Glutamatergic neuron (in vitro differentiated cells): ENCODE results near the gene ZNF462. TPM values are rescaled to one million over a fixed set of nuclear protein-coding genes. Genes with fewer than 3 reads are reported as not detected.
A peak's percentile ranks its signal among the peaks of the same experiment; 100 is the strongest.

Source experiments
- DNase-seq: peaks from one replicate; pipeline ENCODE4 v3.0.0; 2022
- H3K27ac Mint-ChIP-seq: one replicate; pipeline ENCODE4 v1.8.0; 2020; ENCODE audit warnings: mild to moderate bottlenecking, mixed read lengths, inconsistent platforms; ENCODE audit not compliant: unreplicated experiment
- H3K27me3 Mint-ChIP-seq: one replicate; pipeline ENCODE4 v1.8.0; 2020; ENCODE audit warnings: mild to moderate bottlenecking, moderate library complexity, mixed read lengths, inconsistent platforms; ENCODE audit not compliant: unreplicated experiment
- H3K36me3 Mint-ChIP-seq: one replicate; pipeline ENCODE4 v1.8.0; 2020; ENCODE audit warnings: mild to moderate bottlenecking, mixed read lengths, inconsistent platforms; ENCODE audit not compliant: unreplicated experiment
- H3K4me1 Mint-ChIP-seq: one replicate; pipeline ENCODE4 v1.8.0; 2020; ENCODE audit warnings: mild to moderate bottlenecking, low read depth, mixed read lengths, inconsistent platforms; ENCODE audit not compliant: unreplicated experiment
- H3K4me3 Mint-ChIP-seq: one replicate; pipeline ENCODE4 v1.8.0; 2020; ENCODE audit warnings: mild to moderate bottlenecking, mixed read lengths, inconsistent platforms; ENCODE audit not compliant: unreplicated experiment
- H3K9me3 Mint-ChIP-seq: one replicate; pipeline ENCODE4 v1.8.0; 2020; ENCODE audit warnings: mild to moderate bottlenecking, moderate library complexity, mixed read lengths, inconsistent platforms; ENCODE audit not compliant: unreplicated experiment
- CTCF ChIP-seq: fragments of 200-600 bp; sonication (generic); IDR thresholded peaks from one replicate; pipeline ENCODE4 v1.5.0; 2021; ENCODE audit not compliant: partially characterized antibody, unreplicated experiment
- total RNA-seq: library from RNA; stranded (reverse); fragmentation: NEBNext Ultra II Directional; extraction: Animal tissue kit (Norgen Biotek cat#: 25700); gene quantifications from one replicate; pipeline ENCODE4 v1.2.1, GENCODE V29; 2021; ENCODE audit not compliant: unreplicated experiment

Gene ZNF462
- total RNA-seq, 1 donor from 2014 or later, result 259 TPM

DNA sequence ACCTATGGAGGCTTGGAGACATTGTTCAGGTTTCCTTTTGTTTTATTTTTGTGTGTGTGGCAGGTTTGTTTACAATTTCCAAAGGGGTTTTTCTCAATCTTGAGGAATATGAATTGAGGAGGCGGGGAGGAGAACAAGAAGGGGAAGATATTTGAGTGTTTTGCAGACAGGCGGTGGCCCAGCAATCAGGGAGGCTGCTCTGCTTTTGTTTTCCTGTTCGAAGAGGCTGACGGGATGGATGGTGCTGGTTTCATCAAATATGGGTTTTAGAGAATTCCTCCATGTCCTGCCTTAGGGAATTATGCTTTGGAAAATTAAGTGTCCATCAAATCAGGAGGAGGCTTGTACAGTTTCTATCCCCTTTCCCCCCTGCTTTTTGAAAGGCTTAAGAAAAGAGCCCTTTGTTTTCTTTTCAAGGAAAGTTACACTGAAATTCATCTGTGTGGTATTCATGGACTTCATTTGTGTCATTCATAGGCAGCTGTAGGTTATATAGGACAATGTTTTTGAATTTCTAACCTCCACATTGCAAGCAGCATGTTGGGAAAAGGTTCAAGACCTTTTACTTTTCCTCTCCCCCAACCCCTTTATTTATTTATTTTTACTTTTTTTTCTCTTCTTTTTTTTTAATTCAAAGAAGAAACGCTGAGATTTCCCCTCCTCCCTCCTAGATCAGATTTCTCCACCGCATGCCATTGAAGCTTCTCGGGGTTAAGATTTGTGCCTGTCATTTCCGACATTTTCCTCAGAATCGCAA lies 107.4 kb downstream of the ZNF462 start:
- Mint-ChIP-seq H3K27ac (peak overlapping the region; percentile 80), H3K36me3 (no peaks in the 10 kb centered on the region), H3K4me3 (no peak overlapping the region), H3K27me3 (no peaks in the 10 kb centered on the region), H3K4me1 (peaks cover 23% of the 10 kb centered on the region), H3K9me3 (peaks cover 4% of the 10 kb centered on the region)
- no peak for TF ChIP-seq CTCF
- DNase-seq, result no peak

GRCh38 chr9:106970976-106971457 lies 108.1 kb downstream of the ZNF462 start:
- Mint-ChIP-seq H3K27ac (no peak overlapping the region), H3K27me3 (no peaks in the 10 kb centered on the region), H3K4me1 (peaks cover 23% of the 10 kb centered on the region), H3K36me3 (no peaks in the 10 kb centered on the region), H3K9me3 (peaks cover 4% of the 10 kb centered on the region), H3K4me3 (no peak overlapping the region)
- DNase-seq, result no peak
- TF ChIP-seq CTCF, result no peak

DNA sequence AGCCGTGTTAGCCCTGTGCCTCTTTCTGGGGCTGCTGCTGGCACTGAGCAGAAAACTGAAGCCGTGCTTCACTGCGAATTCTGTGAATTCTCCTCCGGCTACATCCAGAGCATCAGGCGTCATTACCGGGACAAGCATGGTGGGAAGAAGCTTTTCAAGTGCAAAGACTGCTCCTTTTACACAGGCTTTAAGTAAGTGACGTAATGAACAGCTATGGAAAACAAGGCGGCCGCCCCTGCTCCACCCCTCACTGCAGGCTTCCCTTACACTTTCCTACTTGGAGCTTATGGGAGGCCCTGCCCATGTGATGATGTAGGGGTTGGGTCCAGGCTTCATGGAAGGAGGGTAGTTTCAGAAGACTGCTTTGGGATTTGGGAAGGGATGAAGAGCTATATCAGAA lies 109.1 kb downstream of the ZNF462 start:
- Mint-ChIP-seq H3K27ac (no peak overlapping the region), H3K36me3 (no peaks in the 10 kb centered on the region), H3K9me3 (peaks cover 4% of the 10 kb centered on the region), H3K4me3 (no peak overlapping the region), H3K4me1 (peaks cover 16% of the 10 kb centered on the region), H3K27me3 (no peaks in the 10 kb centered on the region)
- TF ChIP-seq CTCF, result no peak
- no peak for DNase-seq

DNA sequence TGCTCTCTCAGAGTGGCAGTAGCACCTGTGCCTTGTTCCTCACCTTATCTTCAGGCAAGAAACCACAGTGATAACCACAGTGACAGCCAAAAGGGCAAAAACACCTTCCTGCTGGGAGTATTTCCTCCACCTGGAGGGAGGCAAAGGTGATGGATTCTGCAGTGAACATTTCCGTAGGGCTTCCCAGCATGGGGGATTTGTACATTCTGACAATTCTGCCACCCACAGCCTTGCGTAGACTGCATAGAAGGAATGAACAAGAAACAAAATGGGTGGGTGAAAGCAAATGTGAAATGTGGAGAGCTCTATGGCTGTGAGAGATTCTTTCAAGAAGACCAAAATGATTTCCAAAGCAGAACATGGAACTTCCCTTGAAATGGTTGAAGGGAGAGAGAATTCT lies 111.4 kb downstream of the ZNF462 start:
- Mint-ChIP-seq H3K4me1 (peaks cover 13% of the 10 kb centered on the region), H3K9me3 (peaks cover 4% of the 10 kb centered on the region), H3K27ac (no peak overlapping the region), H3K4me3 (no peak overlapping the region), H3K27me3 (no peaks in the 10 kb centered on the region), H3K36me3 (no peaks in the 10 kb centered on the region)
- no peak for TF ChIP-seq CTCF
- no peak for DNase-seq

DNA sequence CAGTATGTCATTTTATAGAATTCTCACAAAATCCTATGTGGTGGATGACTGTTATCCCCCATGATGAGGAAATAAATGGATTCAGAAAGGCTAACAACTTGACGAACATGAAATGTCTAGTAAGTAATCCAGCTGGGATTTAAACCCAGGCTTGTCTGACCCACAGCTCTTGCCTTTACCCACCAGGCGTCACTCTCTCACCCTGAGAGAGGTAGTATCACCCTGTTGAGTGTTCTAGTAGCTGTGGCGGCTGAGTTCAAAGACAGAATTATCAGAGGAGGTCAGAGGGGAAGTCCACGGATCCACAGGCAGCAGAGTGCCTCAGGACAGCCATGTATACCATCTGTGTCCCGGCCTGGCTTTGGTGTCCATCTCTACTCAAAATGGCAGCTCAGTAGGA lies 113.8 kb downstream of the ZNF462 start:
- Mint-ChIP-seq H3K4me1 (no peaks in the 10 kb centered on the region), H3K4me3 (no peak overlapping the region), H3K27ac (no peak overlapping the region), H3K36me3 (no peaks in the 10 kb centered on the region), H3K9me3 (peaks cover 6% of the 10 kb centered on the region), H3K27me3 (no peaks in the 10 kb centered on the region)
- DNase-seq, result no peak
- TF ChIP-seq CTCF, result no peak
